ENCODE measurements around the gene CLDND1. TPM values are rescaled to one million over a fixed set of nuclear protein-coding genes. Genes with fewer than 3 reads are reported as not detected.

CLDND1 gene
- total RNA-seq, 1 donor from 2014 or later, result 90.9 TPM

- peak; percentile 62 for ATAC-seq
- no peak for DNase-seq
- no peaks in the 10 kb centered on the region for H3K4me1 ChIP-seq
- no peaks in the 10 kb centered on the region for H3K9me3 ChIP-seq
- intact Hi-C loops (cut with DNase I), result no loop called here
- peaks cover 4% of the 10 kb centered on the region for H3K27me3 ChIP-seq
- no peak overlapping the region for H3K27ac ChIP-seq
- H3K36me3 ChIP-seq, result no peaks in the 10 kb centered on the region
- TF ChIP-seq, protein P1, sequence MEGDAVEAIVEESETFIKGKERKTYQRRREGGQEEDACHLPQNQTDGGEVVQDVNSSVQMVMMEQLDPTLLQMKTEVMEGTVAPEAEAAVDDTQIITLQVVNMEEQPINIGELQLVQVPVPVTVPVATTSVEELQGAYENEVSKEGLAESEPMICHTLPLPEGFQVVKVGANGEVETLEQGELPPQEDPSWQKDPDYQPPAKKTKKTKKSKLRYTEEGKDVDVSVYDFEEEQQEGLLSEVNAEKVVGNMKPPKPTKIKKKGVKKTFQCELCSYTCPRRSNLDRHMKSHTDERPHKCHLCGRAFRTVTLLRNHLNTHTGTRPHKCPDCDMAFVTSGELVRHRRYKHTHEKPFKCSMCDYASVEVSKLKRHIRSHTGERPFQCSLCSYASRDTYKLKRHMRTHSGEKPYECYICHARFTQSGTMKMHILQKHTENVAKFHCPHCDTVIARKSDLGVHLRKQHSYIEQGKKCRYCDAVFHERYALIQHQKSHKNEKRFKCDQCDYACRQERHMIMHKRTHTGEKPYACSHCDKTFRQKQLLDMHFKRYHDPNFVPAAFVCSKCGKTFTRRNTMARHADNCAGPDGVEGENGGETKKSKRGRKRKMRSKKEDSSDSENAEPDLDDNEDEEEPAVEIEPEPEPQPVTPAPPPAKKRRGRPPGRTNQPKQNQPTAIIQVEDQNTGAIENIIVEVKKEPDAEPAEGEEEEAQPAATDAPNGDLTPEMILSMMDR (IDR thresholded peaks at IDR 0.05), result no peak
- H3K4me3 ChIP-seq, result no peak overlapping the region
Observed at GRCh38 chr3:98553753-98554152, 31.1 kb upstream of the CLDND1 start.

DNA sequence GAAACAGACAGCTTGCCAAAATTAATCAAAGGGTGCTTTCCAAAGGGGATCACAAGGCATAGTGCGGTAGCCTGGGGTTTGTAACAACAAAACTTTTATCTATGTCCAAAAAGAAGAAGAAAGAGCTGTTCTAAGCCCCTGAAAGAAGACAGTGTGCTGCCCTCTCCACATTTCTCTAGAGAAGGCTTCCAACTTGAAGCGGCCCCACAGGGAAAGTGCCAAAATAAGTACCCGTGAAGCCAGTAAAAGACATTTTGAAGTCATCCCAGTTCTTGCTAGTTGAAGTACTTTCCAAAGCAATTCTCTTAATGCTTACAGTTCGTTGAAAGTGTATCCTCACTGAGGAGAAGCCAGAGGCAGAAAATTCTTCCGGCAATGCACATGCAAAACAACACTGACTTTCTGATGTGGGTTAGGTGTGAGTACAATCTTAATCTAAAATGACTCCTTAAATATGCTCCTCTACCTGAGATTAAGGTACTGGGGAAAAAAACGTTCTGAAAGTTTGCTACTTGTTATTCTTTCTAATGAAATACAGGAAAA, 30.4 kb upstream of the CLDND1 start:
- no peak overlapping the region for H3K4me3 ChIP-seq
- intact Hi-C loops (cut with DNase I), result no loop called here
- H3K27me3 ChIP-seq, result peaks cover 4% of the 10 kb centered on the region
- H3K4me1 ChIP-seq, result no peaks in the 10 kb centered on the region
- TF ChIP-seq, protein P1 (IDR thresholded peaks at IDR 0.05), result no peak
- no peak for DNase-seq
- no peaks in the 10 kb centered on the region for H3K36me3 ChIP-seq
- ATAC-seq, result no peak
- H3K9me3 ChIP-seq, result no peaks in the 10 kb centered on the region
- no peak overlapping the region for H3K27ac ChIP-seq

GRCh38 chr3:98552232-98553020, 29.7 kb upstream of the CLDND1 start:
- TF ChIP-seq, protein P1 (IDR thresholded peaks at IDR 0.05), result no peak
- Histone ChIP-seq H3K9me3 (no peaks in the 10 kb centered on the region), H3K4me3 (no peak overlapping the region), H3K36me3 (no peaks in the 10 kb centered on the region), H3K4me1 (no peaks in the 10 kb centered on the region), H3K27me3 (peaks cover 4% of the 10 kb centered on the region), H3K27ac (no peak overlapping the region)
- intact Hi-C loops (cut with DNase I), result no loop called here
- no peak for DNase-seq
- ATAC-seq, result no peak

DNA sequence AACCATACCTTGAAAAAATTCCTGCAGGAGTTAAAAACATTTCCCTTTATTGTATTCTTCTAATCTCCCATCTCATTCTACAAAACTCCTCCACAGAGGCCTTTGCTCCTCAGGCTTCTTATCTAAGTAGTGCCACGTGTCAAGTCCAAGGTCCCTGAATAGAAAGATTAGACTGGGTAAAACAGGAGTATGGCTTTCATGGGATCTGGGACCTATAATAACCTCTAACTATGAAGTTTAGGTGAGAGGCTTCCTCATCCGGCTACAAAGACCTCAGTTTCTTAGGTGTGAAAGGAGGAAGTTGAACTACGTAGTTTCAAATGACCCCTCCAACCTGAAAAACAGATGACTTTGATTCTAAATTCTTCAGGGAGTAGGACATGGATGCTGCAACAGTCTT, 29.1 kb upstream of the CLDND1 start:
- ATAC-seq, result no peak
- H3K27me3 ChIP-seq, result peaks cover 4% of the 10 kb centered on the region
- no peaks in the 10 kb centered on the region for H3K4me1 ChIP-seq
- TF ChIP-seq, protein P1 (IDR thresholded peaks at IDR 0.05), result no peak
- H3K9me3 ChIP-seq, result no peaks in the 10 kb centered on the region
- intact Hi-C loops (cut with DNase I), result no loop called here
- no peak overlapping the region for H3K4me3 ChIP-seq
- no peaks in the 10 kb centered on the region for H3K36me3 ChIP-seq
- DNase-seq, result no peak
- no peak overlapping the region for H3K27ac ChIP-seq

DNA sequence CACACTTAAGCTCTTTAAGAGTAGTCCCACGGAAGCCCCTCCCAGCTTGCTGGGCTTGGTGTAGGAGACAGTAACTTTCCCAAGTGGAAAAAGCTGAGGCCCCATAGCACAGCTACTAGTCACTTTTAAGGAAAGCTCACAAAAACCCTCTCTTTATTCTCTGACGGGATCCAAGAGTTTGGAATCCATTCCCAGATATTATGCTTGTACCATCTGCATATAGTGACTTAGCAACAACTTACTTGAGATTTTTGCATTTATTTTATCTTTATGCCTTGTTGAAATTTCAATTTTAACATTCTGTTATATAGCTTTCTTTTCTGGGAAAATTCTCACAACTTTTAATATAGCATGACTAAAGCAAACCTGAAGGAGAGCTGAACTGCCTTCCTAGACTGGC, 28.5 kb upstream of the CLDND1 start:
- H3K36me3 ChIP-seq, result no peaks in the 10 kb centered on the region
- no peaks in the 10 kb centered on the region for H3K9me3 ChIP-seq
- DNase-seq (no peak), ATAC-seq (no peak)
- H3K27ac ChIP-seq, result no peak overlapping the region
- no peak overlapping the region for H3K4me3 ChIP-seq
- peaks cover 4% of the 10 kb centered on the region for H3K27me3 ChIP-seq
- TF ChIP-seq, protein P1 (IDR thresholded peaks at IDR 0.05), result no peak
- H3K4me1 ChIP-seq, result no peaks in the 10 kb centered on the region
- intact Hi-C loops (cut with DNase I), result no loop called here
